Immature natural killer cell (primary cell): ENCODE measurements around the gene TLCD3B. TPM values are rescaled to one million over a fixed set of nuclear protein-coding genes. Genes with fewer than 3 reads are reported as not detected.

Experiments
- DNase-seq, 3 donors: peaks; one replicate each; pipeline ENCODE4 v3.0.0; 2022; ENCODE audit warnings: mixed read lengths in 1 of 3
- H3K27ac Mint-ChIP-seq, 6 donors: one replicate each; pipeline ENCODE4 v1.8.0; 2020; ENCODE audit warnings: mixed read lengths in 6 of 6, mild to moderate bottlenecking in 5 of 6, inconsistent platforms in 4 of 6, moderate library complexity in 3 of 6
- H3K27me3 Mint-ChIP-seq, 3 donors: one replicate each; pipeline ENCODE4 v1.8.0; 2020 to 2021; ENCODE audit warnings: low read depth in 3 of 3, mild to moderate bottlenecking in 3 of 3, mixed read lengths in 3 of 3, moderate library complexity in 3 of 3, inconsistent platforms in 1 of 3
- H3K36me3 Mint-ChIP-seq, 3 donors: one replicate each; pipeline ENCODE4 v1.8.0; 2020; ENCODE audit warnings: mixed read lengths in 3 of 3, inconsistent platforms in 2 of 3, mild to moderate bottlenecking in 2 of 3
- H3K4me1 Mint-ChIP-seq, 2 donors: one replicate each; pipeline ENCODE4 v1.8.0; 2020; ENCODE audit warnings: inconsistent platforms in 2 of 2, mild to moderate bottlenecking in 2 of 2, mixed read lengths in 2 of 2, moderate library complexity in 1 of 2
- H3K4me3 Mint-ChIP-seq, 5 donors: one replicate each; pipeline ENCODE4 v1.8.0; 2020; ENCODE audit warnings: mild to moderate bottlenecking in 5 of 5, mixed read lengths in 5 of 5, inconsistent platforms in 3 of 5, moderate library complexity in 3 of 5
- H3K9me3 Mint-ChIP-seq, 6 donors: one replicate each; pipeline ENCODE4 v1.8.0; 2020; ENCODE audit warnings: mild to moderate bottlenecking in 6 of 6, mixed read lengths in 6 of 6, inconsistent platforms in 4 of 6, moderate library complexity in 3 of 6
- polyA plus RNA-seq, 3 donors: library from polyadenylated mRNA; unstranded; fragments of 300-500 nt; fragmentation: Illumina TruSeq; gene quantifications; one replicate each; pipeline ENCODE4 v1.2.3, GENCODE V29; 2021

TLCD3B gene, protein sequence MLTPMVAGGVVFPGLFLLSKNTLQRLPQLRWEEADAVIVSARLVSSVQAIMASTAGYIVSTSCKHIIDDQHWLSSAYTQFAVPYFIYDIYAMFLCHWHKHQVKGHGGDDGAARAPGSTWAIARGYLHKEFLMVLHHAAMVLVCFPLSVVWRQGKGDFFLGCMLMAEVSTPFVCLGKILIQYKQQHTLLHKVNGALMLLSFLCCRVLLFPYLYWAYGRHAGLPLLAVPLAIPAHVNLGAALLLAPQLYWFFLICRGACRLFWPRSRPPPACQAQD
- polyA plus RNA-seq: not detected

DNA sequence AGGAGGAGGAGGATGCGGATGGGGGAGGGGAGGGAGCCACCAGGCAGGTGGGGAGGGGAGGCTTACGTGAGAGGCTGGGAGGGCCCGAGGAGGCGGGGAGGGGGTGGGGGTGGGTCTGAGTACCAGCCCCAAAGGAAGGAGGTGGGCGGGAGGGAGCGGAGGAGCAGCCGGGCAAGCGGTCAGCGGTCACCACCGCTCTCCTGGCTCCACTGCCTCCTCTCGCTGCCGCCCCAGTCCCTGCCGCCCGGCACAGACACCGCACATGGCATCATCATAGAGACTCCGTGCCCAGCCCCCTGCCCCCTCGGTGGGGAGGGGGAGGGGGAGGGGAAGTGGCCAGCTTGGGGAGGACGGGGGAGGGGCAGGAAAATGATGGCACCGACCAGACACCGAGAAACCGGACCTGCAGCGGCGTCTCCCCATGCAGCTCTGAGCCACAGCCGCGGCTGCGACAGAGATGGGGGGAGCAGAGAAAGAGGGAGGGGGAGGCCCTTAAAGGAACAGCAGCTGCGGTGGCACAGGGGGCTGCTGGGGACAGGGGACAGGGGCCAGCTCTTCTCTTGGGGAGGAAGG is at the start of gene TLCD3B:
TLCD3B (minus strand) TSS at position 431 of the 573 bp plus-strand sequence. CDS start 744 bp downstream, outside the sequence.
- peak within 1 kb of the TSS in 4 of 5 donors; percentile 45 to 74 (median 55) for H3K4me3 Mint-ChIP-seq
- H3K4me1 Mint-ChIP-seq: peaks cover 4 to 5% of the 10 kb centered on the region in 2 donors
- peaks cover 0 to 4% (median 0%) of the 10 kb centered on the region in 6 donors for H3K9me3 Mint-ChIP-seq
- no peak within 1 kb of the TSS for H3K27ac Mint-ChIP-seq
- H3K36me3 Mint-ChIP-seq: no peaks in the 10 kb centered on the region
- DNase-seq: peak in 2 of 3 donors; percentile 8 to 22
- H3K27me3 Mint-ChIP-seq: peaks cover 10 to 17% (median 14%) of the 10 kb centered on the region in 3 donors

DNA sequence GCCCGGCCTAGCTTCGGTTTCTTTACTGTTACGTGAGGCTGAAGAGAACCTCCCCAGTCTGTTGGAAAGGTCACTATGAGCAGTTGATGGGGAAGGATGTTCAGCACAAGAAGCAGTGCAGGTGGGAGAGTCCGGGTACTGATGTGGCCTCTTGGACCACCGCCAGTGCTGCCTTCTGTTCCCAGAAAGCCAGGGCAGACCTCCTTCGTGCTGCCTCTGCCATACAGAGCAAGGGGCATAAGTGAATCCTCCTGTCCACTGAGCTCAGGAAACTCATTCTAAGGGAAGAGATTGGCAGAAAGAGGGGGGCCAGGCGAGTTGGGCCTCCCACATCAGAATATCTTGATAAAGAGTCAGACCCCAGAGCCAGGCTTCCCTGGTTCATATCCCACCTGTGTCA is 48.4 kb upstream of the TLCD3B start:
- Mint-ChIP-seq H3K27me3 (peaks cover 7 to 14% (median 9%) of the 10 kb centered on the region in 3 donors), H3K9me3 (no peaks in the 10 kb centered on the region), H3K36me3 (peaks cover 4 to 24% (median 14%) of the 10 kb centered on the region in 3 donors), H3K4me1 (peaks cover 43 to 52% of the 10 kb centered on the region in 2 donors), H3K4me3 (no peak overlapping the region), H3K27ac (peak overlapping the region in 4 of 6 donors; percentile 16 to 64 (median 30))
- DNase-seq: no peak

DNA sequence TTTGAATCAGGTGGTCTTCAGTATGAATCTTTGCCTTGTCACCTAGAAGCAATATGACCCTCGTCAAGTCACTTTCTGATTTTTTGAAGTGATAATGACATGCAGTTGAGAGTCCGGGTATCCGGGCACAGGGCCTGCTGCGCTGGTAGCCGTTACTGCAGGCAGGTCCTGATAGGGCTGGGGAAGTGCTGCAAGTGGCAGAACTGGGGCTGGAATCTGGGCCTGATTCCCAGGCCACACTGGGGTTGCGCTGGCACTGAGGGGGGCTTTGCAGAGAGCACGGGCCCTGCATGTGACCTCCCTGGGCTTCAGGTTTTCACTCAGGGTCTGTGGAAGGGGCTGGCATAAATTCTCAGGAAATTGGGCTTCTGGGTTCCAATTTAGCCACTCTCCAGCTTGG is 47.7 kb upstream of the TLCD3B start:
- peak overlapping the region in 2 of 6 donors; percentile 22 to 36 for H3K27ac Mint-ChIP-seq
- H3K27me3 Mint-ChIP-seq: peaks cover 7 to 15% (median 9%) of the 10 kb centered on the region in 3 donors
- DNase-seq: no peak
- no peaks in the 10 kb centered on the region for H3K9me3 Mint-ChIP-seq
- peaks cover 4 to 20% (median 10%) of the 10 kb centered on the region in 3 donors for H3K36me3 Mint-ChIP-seq
- peaks cover 42 to 52% of the 10 kb centered on the region in 2 donors for H3K4me1 Mint-ChIP-seq
- no peak overlapping the region for H3K4me3 Mint-ChIP-seq

DNA sequence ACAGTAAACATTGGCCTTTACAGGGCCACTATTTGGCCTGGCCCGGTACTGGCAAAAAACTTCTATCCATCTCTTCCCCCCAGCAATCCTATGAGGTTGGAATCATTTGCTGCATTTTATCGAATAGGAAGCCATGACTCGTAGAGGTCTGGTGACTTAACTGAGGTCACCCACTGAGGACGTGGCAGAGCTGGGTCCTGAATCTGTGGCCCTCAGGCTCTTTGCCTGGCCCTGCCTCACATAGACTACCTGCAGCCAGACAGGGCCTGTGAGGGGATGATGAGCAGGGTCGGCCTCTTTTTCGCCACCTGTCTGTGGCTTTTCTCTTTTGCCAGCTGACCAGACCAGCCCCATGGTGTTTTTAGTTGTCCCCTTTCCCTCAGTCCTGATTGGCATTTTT is 46.6 kb upstream of the TLCD3B start:
- peak overlapping the region; percentile 52 to 99 (median 96) for H3K27ac Mint-ChIP-seq
- no peak for DNase-seq
- peaks cover 40 to 52% of the 10 kb centered on the region in 2 donors for H3K4me1 Mint-ChIP-seq
- H3K9me3 Mint-ChIP-seq: no peaks in the 10 kb centered on the region
- peaks cover 4 to 15% (median 6%) of the 10 kb centered on the region in 3 donors for H3K36me3 Mint-ChIP-seq
- H3K4me3 Mint-ChIP-seq: peak overlapping the region; percentile 89 to 96 (median 94)
- peaks cover 7 to 15% (median 9%) of the 10 kb centered on the region in 3 donors for H3K27me3 Mint-ChIP-seq

DNA sequence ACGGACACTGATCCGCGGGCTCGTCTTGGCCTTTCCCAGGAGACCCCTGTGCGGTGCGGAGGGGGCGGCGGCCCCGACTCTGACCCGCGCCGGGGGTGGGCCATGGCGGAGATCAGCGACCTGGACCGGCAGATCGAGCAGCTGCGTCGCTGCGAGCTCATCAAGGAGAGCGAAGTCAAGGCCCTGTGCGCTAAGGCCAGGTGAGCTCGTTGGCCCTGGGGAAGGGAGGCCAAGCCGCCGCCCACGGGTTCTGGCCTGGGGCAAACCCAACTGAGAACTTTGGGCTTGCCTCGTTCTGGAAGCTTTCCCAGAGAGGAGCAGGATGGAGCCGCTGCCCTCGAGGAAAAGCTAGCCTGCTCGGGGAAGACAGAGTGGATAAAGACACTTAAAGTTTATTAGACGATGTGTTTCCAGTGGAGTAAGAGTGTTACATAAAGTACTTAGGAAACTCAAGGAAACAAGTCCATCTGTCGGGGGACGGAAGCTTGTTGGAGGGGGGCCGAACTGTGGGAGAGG is 45.3 kb upstream of the TLCD3B start:
- H3K4me1 Mint-ChIP-seq: peaks cover 40 to 46% of the 10 kb centered on the region in 2 donors
- peak overlapping the region; percentile 89 to 96 (median 94) for H3K4me3 Mint-ChIP-seq
- peak in 1 of 3 donors; percentile 11 for DNase-seq
- peaks cover 7 to 16% (median 9%) of the 10 kb centered on the region in 3 donors for H3K27me3 Mint-ChIP-seq
- peak overlapping the region; percentile 87 to 99 (median 97) for H3K27ac Mint-ChIP-seq
- H3K9me3 Mint-ChIP-seq: no peaks in the 10 kb centered on the region
- H3K36me3 Mint-ChIP-seq: peaks cover 0 to 14% (median 4%) of the 10 kb centered on the region in 3 donors

DNA sequence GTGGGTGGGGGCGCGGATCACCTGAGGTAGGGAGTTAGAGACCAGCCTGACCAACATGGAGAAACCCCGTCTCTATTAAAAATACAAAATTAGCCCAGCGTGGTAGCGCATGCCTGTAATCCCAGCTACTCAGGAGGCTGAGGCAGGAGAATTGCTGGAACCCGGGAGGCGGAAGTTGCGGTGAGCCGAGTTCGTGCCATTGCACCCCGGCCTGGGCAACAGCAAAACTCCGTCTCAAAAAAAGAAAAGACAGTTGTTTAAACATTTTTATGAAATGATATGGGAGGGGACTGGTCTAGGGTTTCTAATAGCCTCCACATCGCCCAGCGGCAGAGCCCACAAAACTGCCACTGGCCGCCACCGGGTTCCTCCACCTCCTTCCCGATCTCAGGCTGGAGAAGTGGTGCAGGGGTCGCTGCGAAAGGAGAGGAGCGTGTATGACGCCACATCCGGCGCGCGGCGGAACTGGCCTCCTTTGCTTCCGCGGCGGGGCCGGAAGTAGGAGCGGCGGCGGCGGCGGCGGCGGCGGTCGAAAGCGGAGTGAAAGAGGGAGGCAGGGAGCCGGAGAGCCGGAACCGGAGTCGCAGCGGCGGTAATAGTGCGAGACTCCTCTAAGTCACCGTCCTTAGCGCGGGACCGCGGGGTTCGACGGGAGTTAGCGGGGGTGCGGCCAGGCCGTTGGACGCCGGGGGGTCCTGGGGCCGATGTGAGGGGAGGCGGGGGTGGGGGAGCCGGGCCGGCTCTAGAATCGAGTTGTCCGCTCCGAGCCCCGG is 44.6 kb upstream of the TLCD3B start, which contains the start of gene PPP4C:
PPP4C (plus strand) TSS at position 492 of the 773 bp plus-strand sequence. CDS start 384 bp downstream, outside the sequence.
- H3K9me3 Mint-ChIP-seq: no peaks in the 10 kb centered on the region
- H3K27me3 Mint-ChIP-seq: peaks cover 7 to 16% (median 9%) of the 10 kb centered on the region in 3 donors
- peak within 1 kb of the TSS; percentile 93 to 99 (median 98) for H3K27ac Mint-ChIP-seq
- DNase-seq: peak; percentile 92 to 93 (median 93)
- peaks cover 40 to 46% of the 10 kb centered on the region in 2 donors for H3K4me1 Mint-ChIP-seq
- H3K36me3 Mint-ChIP-seq: peaks cover 0 to 17% (median 4%) of the 10 kb centered on the region in 3 donors
- peak within 1 kb of the TSS; percentile 89 to 96 (median 94) for H3K4me3 Mint-ChIP-seq

DNA sequence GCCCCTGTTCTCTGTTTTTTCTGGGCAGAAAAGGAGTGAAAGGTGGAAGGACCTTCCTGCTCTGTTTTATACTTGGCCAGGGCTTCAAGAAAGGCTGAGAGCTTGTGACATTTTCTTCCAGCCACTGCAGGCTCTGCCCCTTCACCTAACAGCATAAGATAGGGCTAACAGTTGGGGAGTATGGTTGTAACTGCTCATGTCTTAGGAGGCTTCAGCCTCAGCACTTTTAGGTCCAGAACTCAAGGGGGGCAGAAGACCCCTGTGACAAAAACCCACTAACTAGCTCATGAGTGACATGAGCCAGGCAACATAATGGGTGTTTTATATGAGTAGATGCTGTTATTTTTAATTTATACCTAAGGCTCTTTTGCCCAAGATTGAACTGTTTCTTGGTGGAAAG is 39.4 kb upstream of the TLCD3B start:
- Mint-ChIP-seq H3K27me3 (peaks cover 2 to 20% (median 5%) of the 10 kb centered on the region in 3 donors), H3K4me1 (peaks cover 31 to 33% of the 10 kb centered on the region in 2 donors)

DNA sequence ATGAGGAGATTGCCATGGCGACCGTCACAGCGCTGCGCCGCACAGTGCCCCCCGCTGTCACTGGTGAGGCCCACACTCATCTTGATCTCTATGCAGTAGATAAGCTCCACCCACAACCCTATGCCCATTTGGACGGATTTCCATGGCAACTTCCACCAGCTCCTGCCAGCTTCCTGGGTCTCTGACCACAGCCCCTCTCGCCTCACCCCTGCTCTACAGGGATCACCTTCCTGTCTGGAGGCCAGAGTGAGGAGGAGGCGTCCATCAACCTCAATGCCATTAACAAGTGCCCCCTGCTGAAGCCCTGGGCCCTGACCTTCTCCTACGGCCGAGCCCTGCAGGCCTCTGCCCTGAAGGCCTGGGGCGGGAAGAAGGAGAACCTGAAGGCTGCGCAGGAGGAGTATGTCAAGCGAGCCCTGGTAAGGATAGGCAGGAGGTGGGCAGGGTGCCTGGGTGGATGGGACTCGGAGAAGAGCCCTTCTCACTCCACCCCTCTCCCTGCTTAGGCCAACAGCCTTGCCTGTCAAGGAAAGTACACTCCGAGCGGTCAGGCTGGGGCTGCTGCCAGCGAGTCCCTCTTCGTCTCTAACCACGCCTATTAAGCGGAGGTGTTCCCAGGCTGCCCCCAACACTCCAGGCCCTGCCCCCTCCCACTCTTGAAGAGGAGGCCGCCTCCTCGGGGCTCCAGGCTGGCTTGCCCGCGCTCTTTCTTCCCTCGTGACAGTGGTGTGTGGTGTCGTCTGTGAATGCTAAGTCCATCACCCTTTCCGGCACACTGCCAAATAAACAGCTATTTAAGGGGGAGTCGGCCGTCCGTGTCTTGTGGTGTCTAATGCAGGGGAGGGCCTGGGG is 38.8 kb upstream of the TLCD3B start:
- Mint-ChIP-seq H3K4me1 (peaks cover 25 to 29% of the 10 kb centered on the region in 2 donors), H3K9me3 (no peaks in the 10 kb centered on the region), H3K27me3 (peaks cover 4 to 21% (median 6%) of the 10 kb centered on the region in 3 donors), H3K36me3 (peaks cover 7 to 29% (median 12%) of the 10 kb centered on the region in 3 donors), H3K27ac (peak overlapping the region in 4 of 6 donors; percentile 19 to 49 (median 42)), H3K4me3 (peak overlapping the region in 1 of 5 donors; percentile 33)
- no peak for DNase-seq

More for the DNA sequence above, 39.4 kb upstream of the TLCD3B start:
- no peak for DNase-seq
- peak overlapping the region in 2 of 6 donors; percentile 36 to 49 for H3K27ac Mint-ChIP-seq
- H3K4me3 Mint-ChIP-seq: no peak overlapping the region
- no peaks in the 10 kb centered on the region for H3K9me3 Mint-ChIP-seq
- H3K36me3 Mint-ChIP-seq: peaks cover 7 to 29% (median 12%) of the 10 kb centered on the region in 3 donors

DNA sequence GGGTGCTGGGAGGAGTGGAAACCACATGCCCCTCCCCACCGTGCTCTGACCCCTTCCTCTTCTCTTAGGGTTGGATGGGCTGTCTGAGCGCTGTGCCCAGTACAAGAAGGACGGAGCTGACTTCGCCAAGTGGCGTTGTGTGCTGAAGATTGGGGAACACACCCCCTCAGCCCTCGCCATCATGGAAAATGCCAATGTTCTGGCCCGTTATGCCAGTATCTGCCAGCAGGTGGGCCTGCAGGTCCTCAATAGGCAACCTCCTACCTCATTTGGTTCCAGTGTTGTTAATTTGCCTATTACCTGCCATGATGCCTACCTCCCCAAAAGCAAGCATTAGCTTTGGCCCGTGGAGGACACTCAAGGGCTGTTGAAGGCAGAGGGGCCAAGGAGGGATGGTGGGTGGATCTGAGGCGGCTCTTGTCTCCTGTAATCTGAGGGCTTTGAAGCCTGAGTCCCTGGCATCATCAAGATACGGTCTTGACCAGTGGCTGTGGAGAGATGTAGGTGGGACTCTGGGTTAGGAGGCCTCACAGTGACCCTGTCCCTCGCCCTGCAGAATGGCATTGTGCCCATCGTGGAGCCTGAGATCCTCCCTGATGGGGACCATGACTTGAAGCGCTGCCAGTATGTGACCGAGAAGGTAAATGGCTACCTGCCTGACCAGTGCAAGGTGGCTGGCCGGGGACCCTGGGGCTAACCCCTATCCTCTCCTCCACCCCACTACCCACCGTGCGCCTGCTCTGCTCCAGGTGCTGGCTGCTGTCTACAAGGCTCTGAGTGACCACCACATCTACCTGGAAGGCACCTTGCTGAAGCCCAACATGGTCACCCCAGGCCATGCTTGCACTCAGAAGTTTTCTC is 37.9 kb upstream of the TLCD3B start:
- Mint-ChIP-seq H3K36me3 (peaks cover 7 to 29% (median 12%) of the 10 kb centered on the region in 3 donors), H3K27me3 (peaks cover 6 to 21% (median 12%) of the 10 kb centered on the region in 3 donors), H3K4me3 (peak overlapping the region; percentile 40 to 70 (median 59)), H3K27ac (peak overlapping the region; percentile 66 to 89 (median 85)), H3K9me3 (no peaks in the 10 kb centered on the region), H3K4me1 (peaks cover 26 to 29% of the 10 kb centered on the region in 2 donors)
- DNase-seq: peak; percentile 55 to 57 (median 56)

DNA sequence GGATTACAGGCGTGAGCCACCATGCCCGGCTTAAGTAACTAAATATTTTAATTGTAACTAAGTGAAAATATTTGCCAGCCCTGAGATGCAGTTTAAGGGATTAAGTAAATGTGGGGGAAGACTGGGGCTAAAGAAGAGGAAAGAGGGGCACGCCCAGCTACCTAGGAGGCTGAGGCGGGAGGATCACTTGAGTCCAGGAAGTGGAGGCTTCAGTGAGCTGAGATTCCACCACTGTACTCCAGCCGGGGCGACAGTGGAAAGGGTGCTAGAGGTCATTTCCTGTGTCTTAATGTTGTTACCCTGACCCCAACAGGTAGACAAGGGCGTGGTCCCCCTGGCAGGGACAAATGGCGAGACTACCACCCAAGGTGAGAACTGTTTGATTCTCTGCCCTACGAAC is 37.3 kb upstream of the TLCD3B start:
- H3K36me3 Mint-ChIP-seq: peaks cover 7 to 29% (median 12%) of the 10 kb centered on the region in 3 donors
- H3K27ac Mint-ChIP-seq: peak overlapping the region; percentile 66 to 89 (median 81)
- no peak for DNase-seq
- peak overlapping the region; percentile 40 to 70 (median 59) for H3K4me3 Mint-ChIP-seq
- no peaks in the 10 kb centered on the region for H3K9me3 Mint-ChIP-seq
- peaks cover 30 to 36% of the 10 kb centered on the region in 2 donors for H3K4me1 Mint-ChIP-seq
- H3K27me3 Mint-ChIP-seq: peaks cover 6 to 22% (median 13%) of the 10 kb centered on the region in 3 donors

DNA sequence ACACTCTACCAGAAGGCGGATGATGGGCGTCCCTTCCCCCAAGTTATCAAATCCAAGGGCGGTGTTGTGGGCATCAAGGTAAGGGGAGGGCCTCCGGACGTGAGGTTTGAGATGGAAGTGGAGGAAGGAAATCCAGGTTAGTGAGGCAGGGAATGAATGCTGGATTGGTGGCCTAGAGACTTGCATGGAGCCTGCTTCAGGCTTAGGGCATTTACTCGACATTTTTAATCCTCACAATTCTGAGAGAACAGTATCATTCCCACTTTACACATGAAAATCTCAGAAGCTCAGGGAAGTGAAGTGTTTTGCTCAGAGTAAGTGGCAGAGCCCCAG is 36.5 kb upstream of the TLCD3B start:
- Mint-ChIP-seq H3K4me3 (peak overlapping the region in 4 of 5 donors; percentile 58 to 99 (median 81)), H3K27ac (peak overlapping the region; percentile 69 to 99 (median 97)), H3K27me3 (peaks cover 6 to 22% (median 13%) of the 10 kb centered on the region in 3 donors), H3K4me1 (peaks cover 30 to 38% of the 10 kb centered on the region in 2 donors), H3K36me3 (peaks cover 7 to 29% (median 12%) of the 10 kb centered on the region in 3 donors), H3K9me3 (no peaks in the 10 kb centered on the region)
- DNase-seq: no peak
